PC-3 (cell line): ENCODE measurements around the gene CLMP. TPM values are rescaled to one million over a fixed set of nuclear protein-coding genes. Genes with fewer than 3 reads are reported as not detected.

Experiments used
- ATAC-seq: fragments of 200-7000 bp; cut with Tn5 transposase; 2 replicates; pipeline ENCODE4 v1.9.1; 2020; ENCODE audit warnings: mild to moderate bottlenecking, moderate library complexity
- BruUV-seq: library from RNA; stranded (reverse); fragments of 400-500 nt; replicated peaks from 2 replicates; lab custom pipeline; 2021; lab: Mats Ljungman, UMichigan
- CTCF ChIA-PET: fragments of 300-600 bp; sonication (Branson Sonifier 250); formaldehyde crosslinking; loops from one replicate; lab custom pipeline; 2022; ENCODE audit warnings: antibody characterized with exemption; lab: Charles Lee
- POLR2A ChIA-PET: fragments of 300-600 bp; sonication (Branson Sonifier 250); formaldehyde crosslinking; loops from one replicate; lab custom pipeline; 2022; ENCODE audit warnings: antibody characterized with exemption; ENCODE audit not compliant: unreplicated experiment; lab: Charles Lee
- DNase-seq: peaks from one replicate; pipeline ENCODE4 v3.0.0-alpha.2; 2015
- H2AFZ ChIP-seq: fragments of 300-600 bp; sonication (generic); 2 replicates; pipeline ENCODE4 v1.6.0; 2016; ENCODE audit warnings: antibody characterized with exemption, low read length
- H3F3A ChIP-seq: fragments of 300-600 bp; sonication (generic); one replicate; pipeline ENCODE4 v1.6.0; 2017; ENCODE audit warnings: antibody characterized with exemption, low read length, control low read depth, mild to moderate bottlenecking; ENCODE audit not compliant: unreplicated experiment
- H3K27ac ChIP-seq: fragments of 300-600 bp; sonication (generic); 2 replicates; pipeline ENCODE4 v1.5.1; 2016; ENCODE audit warnings: mild to moderate bottlenecking, low read length
- H3K27me3 ChIP-seq: fragments of 300-600 bp; sonication (generic); 2 replicates; pipeline ENCODE4 v1.6.1; 2016; ENCODE audit warnings: low read length, mixed read lengths
- H3K36me3 ChIP-seq: fragments of 300-600 bp; sonication (generic); 2 replicates; pipeline ENCODE4 v1.6.1; 2016; ENCODE audit warnings: low read depth, mixed run types, low read length, mixed read lengths
- H3K4me1 ChIP-seq: fragments of 300-600 bp; sonication (generic); 2 replicates; pipeline ENCODE4 v1.5.1; 2016; ENCODE audit warnings: low read length; ENCODE audit not compliant: insufficient read depth
- H3K4me2 ChIP-seq: fragments of 300-600 bp; sonication (generic); 2 replicates; pipeline ENCODE4 v1.6.0; 2016; ENCODE audit warnings: low read length
- H3K4me3 ChIP-seq: fragments of 300-600 bp; sonication (generic); 2 replicates; pipeline ENCODE4 v1.5.1; 2016; ENCODE audit warnings: mild to moderate bottlenecking, low read length, mixed read lengths
- H3K79me2 ChIP-seq: fragments of 300-600 bp; sonication (generic); 2 replicates; pipeline ENCODE4 v1.6.1; 2017; ENCODE audit warnings: low read length, mixed read lengths
- H3K9ac ChIP-seq: fragments of 300-600 bp; sonication (generic); 2 replicates; pipeline ENCODE4 v1.6.0; 2016; ENCODE audit warnings: mild to moderate bottlenecking, low read length
- H3K9me2 ChIP-seq: fragments of 300-600 bp; sonication (generic); replicated peaks from 2 replicates; pipeline ENCODE4 v1.6.1; 2016; ENCODE audit warnings: mixed run types, low read length, mixed read lengths
- H3K9me3 ChIP-seq: fragments of 300-600 bp; sonication (generic); 2 replicates; pipeline ENCODE4 v1.6.1; 2016; ENCODE audit warnings: low read length, mixed read lengths
- H4K20me1 ChIP-seq: fragments of 300-600 bp; sonication (generic); 2 replicates; pipeline ENCODE4 v1.6.1; 2016; ENCODE audit warnings: low read length, mixed read lengths
- CTCF ChIP-seq: fragments of 300-600 bp; sonication (generic); conservative IDR thresholded peaks from 2 replicates; pipeline ENCODE4 v1.5.1; 2017; ENCODE audit warnings: antibody characterized with exemption, low read depth, mild to moderate bottlenecking, low read length
- EZH2 ChIP-seq: fragments of 300-600 bp; sonication (generic); IDR thresholded peaks from one replicate; pipeline ENCODE4 v1.6.1; 2017; ENCODE audit warnings: antibody characterized with exemption, mild to moderate bottlenecking, low read length; ENCODE audit not compliant: unreplicated experiment
- EZH2phosphoT487 ChIP-seq: fragments of 300-600 bp; sonication (generic); IDR thresholded peaks from 2 replicates; pipeline ENCODE4 v1.6.1; 2018; ENCODE audit warnings: mild to moderate bottlenecking, antibody characterized with exemption, low read length, borderline replicate concordance
- intact Hi-C: fragments of 100-400 bp; cut with micrococcal nuclease; formaldehyde crosslinking; loops from 2 replicates; pipeline ENCODE4 v1.9.0; 2023
- total RNA-seq: library from RNA; depleted of rRNA; stranded (reverse); fragments of >200 nt; gene quantifications from 2 replicates; pipeline ENCODE4 v1.2.3, GENCODE V29; 2014

CLMP gene
- total RNA-seq, 1 experiment from 2014 or later = 30.4 TPM

- H3K4me1 ChIP-seq = no peaks in the 10 kb centered on the region
- H3K9me3 ChIP-seq = no peaks in the 10 kb centered on the region
- H4K20me1 ChIP-seq = no peaks in the 10 kb centered on the region
- ChIA-PET CTCF (no interaction called here), POLR2A (no interaction called here)
- no peak for TF ChIP-seq EZH2
- TF ChIP-seq CTCF = no peak
- no peak for TF ChIP-seq EZH2phosphoT487
- no peak overlapping the region for H3K4me2 ChIP-seq
- ATAC-seq (no peak), DNase-seq (no peak)
- no TSS peak for BruUV-seq
- H3K4me3 ChIP-seq = no peak overlapping the region
- no peaks in the 10 kb centered on the region for H3K9me2 ChIP-seq
- H3K79me2 ChIP-seq = no peaks in the 10 kb centered on the region
- H3K27ac ChIP-seq = no peak overlapping the region
- intact Hi-C loops = no loop called here
- H3F3A ChIP-seq = no peaks in the 10 kb centered on the region
- no peak overlapping the region for H2AFZ ChIP-seq
- H3K27me3 ChIP-seq = no peaks in the 10 kb centered on the region
- H3K36me3 ChIP-seq = no peaks in the 10 kb centered on the region
- no peak overlapping the region for H3K9ac ChIP-seq
These were observed 33.6 kb upstream of the CLMP start for GRCh38 chr11:123228496-123229163.

- ChIA-PET POLR2A (no interaction called here), CTCF (no interaction called here)
- Histone ChIP-seq H4K20me1 (no peaks in the 10 kb centered on the region), H3K79me2 (no peaks in the 10 kb centered on the region), H3K36me3 (no peaks in the 10 kb centered on the region), H3K4me1 (no peaks in the 10 kb centered on the region), H3K27me3 (no peaks in the 10 kb centered on the region), H3K9me3 (no peaks in the 10 kb centered on the region), H2AFZ (no peak overlapping the region), H3K4me3 (no peak overlapping the region), H3K4me2 (no peak overlapping the region), H3F3A (no peaks in the 10 kb centered on the region), H3K27ac (no peak overlapping the region), H3K9ac (no peak overlapping the region), H3K9me2 (no peaks in the 10 kb centered on the region)
- BruUV-seq = no TSS peak
- intact Hi-C loops = no loop called here
- DNase-seq (no peak), ATAC-seq (no peak)
- no peak for TF ChIP-seq EZH2
- TF ChIP-seq EZH2phosphoT487 = no peak
- TF ChIP-seq CTCF = no peak
These were observed 32.9 kb upstream of the CLMP start for GRCh38 chr11:123227763-123228495.

- H3K4me2 ChIP-seq = no peak overlapping the region
- intact Hi-C loops = no loop called here
- no peak overlapping the region for H3K9ac ChIP-seq
- no peaks in the 10 kb centered on the region for H3F3A ChIP-seq
- ChIA-PET POLR2A (no interaction called here), CTCF (no interaction called here)
- peaks cover 8% of the 10 kb centered on the region; the same call in 1 of the 2 replicates for H3K4me1 ChIP-seq
- no peaks in the 10 kb centered on the region for H3K9me3 ChIP-seq
- H3K27me3 ChIP-seq = no peaks in the 10 kb centered on the region
- DNase-seq = no peak
- BruUV-seq = no TSS peak
- no peak overlapping the region for H2AFZ ChIP-seq
- H3K9me2 ChIP-seq = no peaks in the 10 kb centered on the region
- no peaks in the 10 kb centered on the region for H3K36me3 ChIP-seq
- no peak for ATAC-seq
- TF ChIP-seq EZH2 (no peak), EZH2phosphoT487 (no peak), CTCF (no peak)
- H3K4me3 ChIP-seq = no peak overlapping the region
- no peaks in the 10 kb centered on the region for H3K79me2 ChIP-seq
- H4K20me1 ChIP-seq = no peaks in the 10 kb centered on the region
- H3K27ac ChIP-seq = no peak overlapping the region
These were observed 26.5 kb upstream of the CLMP start for GRCh38 chr11:123221584-123221983.
